HUES48 (cell line): ENCODE data around the gene FXYD5.

ENCODE experiments used
- H3K27ac ChIP-seq: one replicate; pipeline ENCODE4 v1.7.0; 2013; ENCODE audit warnings: low read depth, low read length, inconsistent platforms
- H3K27me3 ChIP-seq: 2 replicates; pipeline ENCODE4 v1.6.1; 2013; ENCODE audit warnings: mild to moderate bottlenecking, low read length; ENCODE audit not compliant: control insufficient read depth, insufficient read depth
- H3K36me3 ChIP-seq: 2 replicates; pipeline ENCODE4 v1.6.1; 2013; ENCODE audit warnings: low read length; ENCODE audit not compliant: control insufficient read depth, insufficient read depth
- H3K4me1 ChIP-seq: 2 replicates; pipeline ENCODE4 v1.6.1; 2013; ENCODE audit warnings: mild to moderate bottlenecking, low read length; ENCODE audit not compliant: control insufficient read depth, insufficient read depth
- H3K4me3 ChIP-seq: 2 replicates; pipeline ENCODE4 v1.5.1; 2013; ENCODE audit warnings: mild to moderate bottlenecking, low read depth, low read length
- H3K9ac ChIP-seq: 2 replicates; pipeline ENCODE4 v1.6.1; 2013; ENCODE audit warnings: mild to moderate bottlenecking, low read depth, low read length, moderate library complexity
- H3K9me3 ChIP-seq: 2 replicates; pipeline ENCODE4 v1.6.1; 2013; ENCODE audit warnings: low read length; ENCODE audit not compliant: control insufficient read depth, insufficient read depth

Gene FXYD5

DNA sequence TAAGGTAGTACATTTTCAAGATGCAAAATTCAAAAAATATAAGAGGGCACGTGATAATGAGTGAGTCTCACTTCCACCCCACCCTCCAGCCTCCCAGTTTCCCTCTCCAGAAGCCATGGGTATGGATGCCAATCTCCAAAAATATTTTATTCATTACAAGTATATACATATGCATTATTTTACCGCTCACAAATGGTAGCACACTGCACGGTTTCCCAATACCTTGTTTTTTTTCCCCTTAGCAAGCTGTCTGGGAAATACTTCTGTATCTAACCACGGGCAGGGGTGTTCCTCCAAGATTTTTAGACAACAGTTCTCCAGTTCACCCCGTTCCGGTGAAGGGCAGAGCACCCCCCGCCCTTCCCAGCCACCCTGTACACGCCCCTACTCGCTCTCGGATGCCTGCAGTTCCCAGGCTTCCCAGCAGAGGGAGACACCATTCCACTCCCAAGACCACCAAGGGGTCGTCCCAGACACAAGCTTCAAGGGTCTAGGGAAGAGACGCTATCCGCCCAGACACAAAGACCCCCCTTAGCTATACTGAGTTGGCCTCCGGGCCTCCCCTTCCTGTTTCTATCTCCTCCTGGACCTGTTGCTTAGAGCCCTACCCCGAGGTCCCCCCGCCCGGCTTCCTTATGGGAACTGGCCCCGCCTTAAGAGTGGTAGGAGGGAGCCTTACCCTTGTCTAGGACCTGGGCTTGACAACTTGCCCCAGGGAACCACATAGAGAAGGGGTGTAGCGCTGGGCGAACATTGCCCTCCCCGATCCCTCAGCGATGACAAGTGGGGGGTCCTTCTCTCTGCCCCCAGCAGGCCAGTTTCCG, 40.0 kb upstream of the FXYD5 start:
- Histone ChIP-seq H3K4me1 (peaks cover 24% of the 10 kb centered on the region), H3K36me3 (no peaks in the 10 kb centered on the region), H3K9ac (no peak overlapping the region), H3K27ac (no peak overlapping the region), H3K27me3 (no peaks in the 10 kb centered on the region; the same call in 1 of the 2 replicates), H3K9me3 (no peaks in the 10 kb centered on the region), H3K4me3 (peak overlapping the region; percentile 58)

DNA sequence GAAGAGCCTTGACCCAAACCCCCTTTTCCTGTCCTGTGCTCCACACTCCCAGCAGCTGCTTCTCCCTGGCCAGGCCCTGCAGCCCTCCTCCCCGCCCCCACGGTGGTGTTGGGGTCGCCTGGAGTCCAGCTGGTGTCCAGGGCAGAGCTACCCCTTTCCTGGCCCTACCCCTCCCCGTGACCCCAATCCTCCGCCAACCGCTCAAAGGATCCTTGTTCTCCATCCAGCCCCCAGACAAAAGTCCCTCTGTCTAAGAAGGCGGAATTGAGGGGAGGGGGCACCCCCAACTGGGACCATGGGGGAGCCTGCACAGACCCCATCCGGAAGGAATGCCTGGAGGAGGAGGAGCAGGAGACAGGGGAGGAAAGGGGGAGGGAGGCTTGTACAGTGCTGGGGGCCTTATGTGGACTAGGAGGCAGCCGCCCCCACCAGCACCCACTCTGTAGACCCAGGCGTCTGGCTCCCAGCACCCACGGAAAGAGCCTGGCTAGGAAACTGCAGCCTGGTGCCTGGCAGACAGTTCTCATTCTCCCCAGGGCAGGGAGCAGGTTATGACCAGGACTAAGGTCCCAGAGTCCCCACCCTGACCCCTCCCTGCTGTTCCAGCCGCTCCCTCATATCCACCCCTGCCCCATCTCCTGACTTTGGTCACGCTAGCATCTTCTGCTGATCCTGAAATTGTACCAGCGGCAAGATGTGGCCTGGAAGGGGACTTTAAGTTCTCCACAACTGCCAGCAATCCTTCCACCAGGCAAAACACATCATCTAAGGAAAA, 39.2 kb upstream of the FXYD5 start, which contains the start of gene FXYD3:
Gene FXYD3 (plus strand): TSS at position 647 of the 775 bp plus-strand sequence. CDS start 3,554 bp downstream, outside the sequence.
- H3K4me1 ChIP-seq, result peaks cover 20% of the 10 kb centered on the region; the same call in 1 of the 2 replicates
- H3K9ac ChIP-seq, result no peak within 1 kb of the TSS
- H3K27ac ChIP-seq, result no peak within 1 kb of the TSS
- H3K36me3 ChIP-seq, result no peaks in the 10 kb centered on the region
- no peaks in the 10 kb centered on the region for H3K9me3 ChIP-seq
- peak within 1 kb of the TSS; percentile 58 for H3K4me3 ChIP-seq
- no peaks in the 10 kb centered on the region; the same call in 1 of the 2 replicates for H3K27me3 ChIP-seq

DNA sequence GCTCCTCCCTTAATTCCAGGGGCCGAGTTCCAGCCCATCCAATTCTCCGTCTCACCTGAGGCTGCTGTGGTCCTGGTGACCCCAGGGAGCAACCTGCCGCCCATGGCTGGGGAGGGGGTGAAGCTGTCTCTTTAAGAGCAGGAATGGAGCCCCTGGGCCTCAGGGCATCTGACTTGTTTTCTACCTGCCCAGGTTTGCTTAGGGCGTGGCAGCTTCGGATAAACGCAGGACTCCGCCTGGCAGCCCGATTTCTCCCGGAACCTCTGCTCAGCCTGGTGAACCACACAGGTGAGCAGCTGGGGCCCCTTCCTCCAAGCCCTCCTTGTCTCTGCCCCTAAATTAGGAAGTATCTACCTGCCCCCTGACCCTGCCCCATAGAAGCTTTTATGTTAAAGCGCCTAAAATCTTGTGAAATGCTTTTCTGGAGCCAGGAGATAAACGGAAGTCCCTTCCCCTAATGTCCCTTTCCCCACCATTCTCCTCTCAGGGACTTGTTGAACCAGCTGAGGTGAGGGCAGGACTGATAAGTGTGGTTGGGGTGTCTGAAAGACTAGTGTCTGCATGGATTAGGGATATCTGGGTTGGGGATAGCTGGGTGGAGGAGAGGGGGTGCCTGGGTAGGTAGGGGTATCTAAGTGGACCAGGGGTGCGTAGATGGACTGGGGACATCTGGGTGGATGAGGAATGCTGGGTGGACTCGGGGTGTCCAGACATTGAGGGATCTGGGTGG, 38.3 kb upstream of the FXYD5 start:
- H3K27ac ChIP-seq, result no peak overlapping the region
- H3K27me3 ChIP-seq, result no peaks in the 10 kb centered on the region; the same call in 1 of the 2 replicates
- no peak overlapping the region for H3K4me3 ChIP-seq
- peaks cover 20% of the 10 kb centered on the region; the same call in 1 of the 2 replicates for H3K4me1 ChIP-seq
- H3K9me3 ChIP-seq, result no peaks in the 10 kb centered on the region
- no peak overlapping the region for H3K9ac ChIP-seq
- H3K36me3 ChIP-seq, result no peaks in the 10 kb centered on the region

DNA sequence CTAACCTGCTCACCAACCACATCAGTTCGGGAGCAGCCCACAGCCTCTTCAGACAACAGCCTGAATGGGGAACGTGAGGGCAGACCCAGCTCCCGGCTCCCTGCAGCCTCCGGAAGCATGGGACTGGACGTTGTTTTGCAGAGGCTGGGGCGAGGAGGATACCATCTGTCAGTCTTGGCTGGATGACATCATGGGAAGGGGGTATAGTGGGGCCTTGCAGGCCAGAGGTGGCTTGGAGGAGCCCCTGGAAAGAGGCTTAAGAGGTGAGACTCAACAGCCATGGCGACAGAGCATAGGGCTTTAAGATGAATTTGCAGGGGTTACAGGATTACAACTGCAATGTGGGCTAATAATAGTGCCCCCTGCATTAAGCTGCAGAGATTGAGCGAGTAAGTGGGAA, 37.4 kb upstream of the FXYD5 start:
- Histone ChIP-seq H3K4me1 (peaks cover 20% of the 10 kb centered on the region; the same call in 1 of the 2 replicates), H3K4me3 (no peak overlapping the region), H3K36me3 (no peaks in the 10 kb centered on the region), H3K27ac (no peak overlapping the region), H3K9ac (no peak overlapping the region), H3K27me3 (no peaks in the 10 kb centered on the region; the same call in 1 of the 2 replicates), H3K9me3 (no peaks in the 10 kb centered on the region)

DNA sequence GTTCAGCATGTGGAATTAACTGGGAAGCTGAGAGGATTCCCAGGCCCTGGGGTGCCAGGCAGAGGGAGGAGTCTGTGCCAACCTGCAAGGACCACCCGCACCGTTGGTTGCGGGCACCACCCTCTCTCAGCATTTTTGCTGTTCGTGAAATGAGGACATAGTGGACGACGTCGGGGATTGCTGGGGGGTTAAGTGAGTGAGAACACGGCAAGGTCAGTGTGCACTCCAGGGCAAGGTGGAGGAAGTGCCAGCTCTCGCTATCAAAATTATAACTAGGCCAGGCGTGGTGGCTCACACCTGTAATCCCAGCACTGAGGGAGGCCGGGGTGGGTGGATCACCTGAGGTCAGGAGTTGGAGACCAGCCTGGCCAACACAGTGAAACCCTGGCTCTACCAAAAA, 36.7 kb upstream of the FXYD5 start:
- no peak overlapping the region for H3K9ac ChIP-seq
- H3K4me1 ChIP-seq, result peaks cover 26% of the 10 kb centered on the region
- no peaks in the 10 kb centered on the region for H3K9me3 ChIP-seq
- H3K4me3 ChIP-seq, result no peak overlapping the region
- H3K36me3 ChIP-seq, result no peaks in the 10 kb centered on the region
- H3K27ac ChIP-seq, result no peak overlapping the region
- H3K27me3 ChIP-seq, result no peaks in the 10 kb centered on the region; the same call in 1 of the 2 replicates

DNA sequence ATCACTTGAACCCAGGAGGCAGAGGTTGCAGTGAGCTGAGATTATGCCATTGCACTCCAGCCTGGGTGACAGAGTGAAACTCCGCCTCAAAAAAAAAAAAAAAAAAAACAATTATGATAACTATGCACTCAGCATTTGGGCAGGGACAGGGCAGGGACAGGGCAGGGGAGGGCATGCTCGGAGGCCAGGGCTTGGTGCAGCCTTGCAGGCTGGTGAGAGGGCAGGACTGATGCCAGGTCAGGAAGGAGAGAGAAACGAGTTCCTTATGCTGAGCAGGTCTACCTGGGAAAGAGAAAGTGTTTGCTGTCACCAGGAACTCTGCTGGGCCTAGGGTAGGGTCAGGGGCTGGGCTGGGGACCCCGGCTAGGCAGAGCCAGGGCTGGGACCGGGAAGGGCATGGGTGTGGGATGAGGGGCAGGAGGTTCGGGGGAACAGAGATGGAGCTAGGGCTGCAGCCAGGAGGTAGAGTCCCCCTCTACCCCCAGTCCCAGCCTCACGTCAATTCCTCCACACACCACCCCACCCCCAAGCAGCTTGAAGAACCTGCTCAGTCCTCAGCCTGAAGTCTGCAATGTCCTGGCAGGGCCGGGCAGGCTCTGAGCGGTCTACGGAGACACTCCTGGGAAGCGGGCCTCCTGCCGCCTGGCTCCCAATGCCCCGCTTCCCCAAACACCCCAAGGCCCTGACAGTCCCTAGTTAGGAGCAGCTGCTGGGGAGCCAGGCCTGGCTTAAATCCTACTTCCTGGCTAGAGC, 36.1 kb upstream of the FXYD5 start:
- no peak overlapping the region for H3K9ac ChIP-seq
- H3K9me3 ChIP-seq, result no peaks in the 10 kb centered on the region
- no peaks in the 10 kb centered on the region for H3K36me3 ChIP-seq
- no peak overlapping the region for H3K27ac ChIP-seq
- no peaks in the 10 kb centered on the region; the same call in 1 of the 2 replicates for H3K27me3 ChIP-seq
- peaks cover 32% of the 10 kb centered on the region for H3K4me1 ChIP-seq
- H3K4me3 ChIP-seq, result no peak overlapping the region

DNA sequence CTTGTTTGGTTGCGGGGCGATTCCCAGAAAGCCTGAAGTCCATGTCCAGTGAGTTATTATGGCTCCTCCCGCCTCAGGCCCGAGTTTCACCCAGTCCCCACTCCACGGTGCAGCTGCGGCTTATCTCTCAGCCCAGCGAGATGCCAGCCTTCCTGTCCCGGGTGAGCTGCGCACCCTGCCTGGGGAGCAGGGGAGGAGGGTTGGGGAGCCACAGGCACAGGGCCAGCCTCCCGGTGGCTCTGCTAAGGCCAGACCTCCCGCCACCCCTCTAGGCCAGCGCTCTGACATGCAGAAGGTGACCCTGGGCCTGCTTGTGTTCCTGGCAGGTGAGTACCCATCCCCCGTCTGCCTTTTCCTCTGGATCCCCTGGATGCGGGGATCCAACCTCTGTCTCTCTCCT, 35.4 kb upstream of the FXYD5 start:
- Histone ChIP-seq H3K27ac (no peak overlapping the region), H3K4me3 (no peak overlapping the region), H3K4me1 (peaks cover 39% of the 10 kb centered on the region), H3K9ac (no peak overlapping the region), H3K9me3 (no peaks in the 10 kb centered on the region), H3K36me3 (no peaks in the 10 kb centered on the region), H3K27me3 (no peaks in the 10 kb centered on the region; the same call in 1 of the 2 replicates)

DNA sequence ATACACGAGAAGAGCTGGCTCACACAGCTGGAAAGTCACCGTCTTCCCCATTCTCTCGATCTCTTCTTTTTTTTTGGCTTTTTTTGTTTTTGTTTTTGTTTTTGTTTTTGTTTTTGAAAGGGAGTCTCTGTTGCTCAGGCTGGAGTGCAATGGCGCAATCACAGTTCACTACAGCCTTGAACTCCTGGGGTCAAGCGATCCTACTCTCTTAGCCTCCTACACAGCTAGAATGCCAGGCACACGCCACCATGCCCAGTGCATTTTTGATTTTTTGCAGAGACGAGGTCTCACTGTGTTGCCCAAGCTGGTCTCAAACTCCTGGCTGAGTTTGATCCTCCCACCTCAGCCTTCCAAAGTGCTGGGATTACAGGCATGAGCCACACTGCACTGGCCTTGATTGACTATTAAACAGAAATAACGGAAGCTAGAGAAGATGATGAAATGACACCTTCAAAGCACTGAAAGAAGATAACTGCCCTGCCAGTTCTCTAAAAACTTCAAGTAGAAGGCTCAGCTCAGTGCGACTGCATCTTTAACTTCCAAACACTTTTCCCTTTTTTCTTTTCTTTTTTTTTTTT, 34.9 kb upstream of the FXYD5 start:
- no peak overlapping the region for H3K4me3 ChIP-seq
- no peaks in the 10 kb centered on the region; the same call in 1 of the 2 replicates for H3K27me3 ChIP-seq
- no peak overlapping the region for H3K27ac ChIP-seq
- no peaks in the 10 kb centered on the region for H3K9me3 ChIP-seq
- no peak overlapping the region for H3K9ac ChIP-seq
- H3K36me3 ChIP-seq, result no peaks in the 10 kb centered on the region
- peaks cover 37% of the 10 kb centered on the region for H3K4me1 ChIP-seq

DNA sequence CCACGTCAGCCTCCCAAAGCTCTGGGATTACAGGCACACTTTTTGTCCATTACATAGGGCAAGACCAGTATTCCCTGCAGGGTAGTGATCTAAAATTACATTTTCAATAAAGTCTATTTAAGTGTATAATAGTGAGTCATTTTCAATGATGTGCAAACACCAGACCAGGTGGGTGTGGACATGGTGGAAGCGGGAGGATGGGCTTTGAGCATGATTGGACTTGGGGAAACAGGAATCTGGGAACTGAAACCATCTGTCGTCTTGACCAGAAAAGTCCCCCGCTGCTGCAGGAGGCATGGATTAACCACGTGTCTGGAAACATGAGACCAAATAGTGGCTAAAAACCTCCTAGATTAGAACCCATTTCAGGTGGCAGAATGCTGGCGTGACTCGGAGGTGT, 34.0 kb upstream of the FXYD5 start:
- Histone ChIP-seq H3K36me3 (no peaks in the 10 kb centered on the region), H3K27me3 (no peaks in the 10 kb centered on the region; the same call in 1 of the 2 replicates), H3K9me3 (no peaks in the 10 kb centered on the region), H3K27ac (no peak overlapping the region), H3K4me3 (no peak overlapping the region), H3K9ac (no peak overlapping the region), H3K4me1 (peaks cover 31% of the 10 kb centered on the region)

DNA sequence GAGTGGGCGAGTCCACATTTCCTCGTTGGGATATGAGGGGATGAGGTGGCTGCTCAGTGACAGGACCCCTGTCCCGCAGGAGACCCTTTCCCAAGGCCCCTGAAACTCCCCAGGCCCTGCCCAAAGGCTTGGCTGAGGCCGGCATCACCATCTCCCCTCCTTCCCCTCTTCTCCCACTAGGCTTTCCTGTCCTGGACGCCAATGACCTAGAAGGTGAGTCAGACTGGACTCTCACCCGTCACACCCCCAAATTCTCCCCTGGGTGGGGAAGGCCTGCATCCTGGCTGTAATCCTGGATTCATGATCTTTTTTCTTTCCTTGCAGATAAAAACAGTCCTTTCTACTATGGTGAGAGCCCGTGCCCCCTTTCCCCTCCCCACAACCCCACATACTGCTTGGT, 33.6 kb upstream of the FXYD5 start:
- Histone ChIP-seq H3K4me1 (peaks cover 30% of the 10 kb centered on the region), H3K9ac (no peak overlapping the region), H3K36me3 (no peaks in the 10 kb centered on the region), H3K27ac (no peak overlapping the region), H3K27me3 (no peaks in the 10 kb centered on the region; the same call in 1 of the 2 replicates), H3K9me3 (no peaks in the 10 kb centered on the region), H3K4me3 (no peak overlapping the region)
